HFF-Myc (cell line): ENCODE results near the gene FLOT1.

Experiments
- DNase-seq: peaks from one replicate; pipeline ENCODE4 v3.0.0-alpha.2; 2011; ENCODE audit warnings: low read depth; ENCODE audit errors: extremely low read depth
- H3K4me3 ChIP-seq: replicated peaks from 2 replicates; pipeline ENCODE4 v1.5.1; 2011; ENCODE audit warnings: low read depth, mild to moderate bottlenecking, control low read depth, low read length
- CTCF ChIP-seq: IDR thresholded peaks from 2 replicates; pipeline ENCODE4 v1.5.1; 2012; ENCODE audit warnings: mild to moderate bottlenecking, low read depth, low read length, control low read depth; ENCODE audit errors: missing control alignments

Gene FLOT1

GRCh38 chr6:30689985-30690384 is 52.5 kb downstream of the FLOT1 start:
- no peak for DNase-seq
- H3K4me3 ChIP-seq, result peak overlapping the region; percentile 56
- no peak for TF ChIP-seq CTCF

- no peak for TF ChIP-seq CTCF
- DNase-seq, result no peak
- H3K4me3 ChIP-seq, result peak overlapping the region; percentile 56
Measured at GRCh38 chr6:30689022-30689865, 53.2 kb downstream of the FLOT1 start.

DNA sequence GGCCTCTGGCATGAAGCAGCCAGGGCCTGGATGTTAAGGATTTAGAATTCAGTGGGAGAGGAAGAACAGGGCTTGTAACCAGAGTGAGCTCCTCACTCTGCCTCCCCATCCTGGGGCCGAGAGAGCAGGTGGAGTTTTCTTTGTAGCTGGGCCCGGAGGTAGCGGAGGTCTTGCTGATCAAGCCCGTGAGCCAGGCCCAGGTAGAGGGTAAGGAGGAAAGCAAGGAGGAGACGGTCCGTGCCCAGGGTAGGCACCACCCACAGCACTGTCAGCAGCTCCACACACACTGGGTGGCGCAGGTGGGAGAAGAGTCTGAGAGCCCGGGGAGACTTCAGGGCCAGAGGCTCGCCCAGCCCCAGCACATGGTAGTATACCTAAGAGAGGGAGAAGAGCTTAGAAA is 53.9 kb downstream of the FLOT1 start:
- TF ChIP-seq CTCF, result no peak
- DNase-seq, result no peak
- H3K4me3 ChIP-seq, result peak overlapping the region; percentile 79

GRCh38 chr6:30687659-30688431 is 54.6 kb downstream of the FLOT1 start:
- peak; percentile 22 for TF ChIP-seq CTCF
- no peak for DNase-seq
- peak overlapping the region; percentile 79 for H3K4me3 ChIP-seq

DNA sequence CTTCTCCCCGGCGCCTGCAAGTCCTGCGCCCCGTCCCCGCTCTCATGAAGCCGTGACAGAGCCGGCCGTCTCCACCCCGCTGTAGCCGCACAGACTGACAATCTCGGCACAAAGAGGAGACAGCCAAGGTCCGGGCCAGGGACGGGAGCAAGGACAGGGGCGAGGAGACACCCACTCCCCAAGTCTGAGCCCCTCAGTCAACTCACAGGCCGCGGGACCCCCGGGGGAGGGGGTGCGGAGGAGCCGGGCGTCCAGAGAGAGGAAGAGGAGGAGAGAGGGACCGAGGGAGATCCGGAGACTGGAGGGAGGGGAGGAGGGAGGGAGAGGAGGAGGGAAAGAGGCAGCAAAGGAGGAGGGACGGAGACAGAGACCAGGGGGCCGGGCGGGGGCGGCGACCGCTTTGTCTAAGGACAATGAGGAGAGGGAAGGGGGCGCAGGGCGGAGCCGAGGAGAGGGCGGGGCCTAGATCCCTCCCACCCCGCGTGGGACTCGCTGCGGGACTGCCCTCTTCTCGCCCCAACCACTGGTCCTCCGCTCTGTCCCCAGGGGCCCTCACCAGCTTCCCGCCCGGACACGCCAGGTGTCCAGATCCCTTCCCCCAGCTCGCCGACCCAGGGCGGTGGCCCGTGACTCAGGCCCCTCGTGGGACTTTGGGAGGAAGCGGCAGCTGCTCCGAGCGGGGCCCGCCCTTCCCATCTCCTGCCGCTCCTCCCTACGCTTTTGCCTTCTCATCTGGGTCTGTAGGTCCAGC is 55.4 kb downstream of the FLOT1 start:
- peak; percentile 81 for DNase-seq
- no peak for TF ChIP-seq CTCF
- peak overlapping the region; percentile 79 for H3K4me3 ChIP-seq

GRCh38 chr6:30686009-30686907 is 56.2 kb downstream of the FLOT1 start, which contains the start of gene PPP1R18:
Gene PPP1R18 (minus strand): TSS chr6:30686645. CDS start chr6:30686018, 627 bp downstream.
- H3K4me3 ChIP-seq, result peak within 1 kb of the TSS; percentile 79
- DNase-seq, result no peak
- TF ChIP-seq CTCF, result no peak
